HG03108 (cell line): Measurements from ENCODE around the gene PBX1.

Experiments
- ATAC-seq: cut with Tn5 transposase; IDR thresholded peaks from one replicate; pipeline ENCODE4 v1.9.1; 2021; ENCODE audit warnings: moderate library complexity; ENCODE audit not compliant: unreplicated experiment

PBX1 gene

DNA sequence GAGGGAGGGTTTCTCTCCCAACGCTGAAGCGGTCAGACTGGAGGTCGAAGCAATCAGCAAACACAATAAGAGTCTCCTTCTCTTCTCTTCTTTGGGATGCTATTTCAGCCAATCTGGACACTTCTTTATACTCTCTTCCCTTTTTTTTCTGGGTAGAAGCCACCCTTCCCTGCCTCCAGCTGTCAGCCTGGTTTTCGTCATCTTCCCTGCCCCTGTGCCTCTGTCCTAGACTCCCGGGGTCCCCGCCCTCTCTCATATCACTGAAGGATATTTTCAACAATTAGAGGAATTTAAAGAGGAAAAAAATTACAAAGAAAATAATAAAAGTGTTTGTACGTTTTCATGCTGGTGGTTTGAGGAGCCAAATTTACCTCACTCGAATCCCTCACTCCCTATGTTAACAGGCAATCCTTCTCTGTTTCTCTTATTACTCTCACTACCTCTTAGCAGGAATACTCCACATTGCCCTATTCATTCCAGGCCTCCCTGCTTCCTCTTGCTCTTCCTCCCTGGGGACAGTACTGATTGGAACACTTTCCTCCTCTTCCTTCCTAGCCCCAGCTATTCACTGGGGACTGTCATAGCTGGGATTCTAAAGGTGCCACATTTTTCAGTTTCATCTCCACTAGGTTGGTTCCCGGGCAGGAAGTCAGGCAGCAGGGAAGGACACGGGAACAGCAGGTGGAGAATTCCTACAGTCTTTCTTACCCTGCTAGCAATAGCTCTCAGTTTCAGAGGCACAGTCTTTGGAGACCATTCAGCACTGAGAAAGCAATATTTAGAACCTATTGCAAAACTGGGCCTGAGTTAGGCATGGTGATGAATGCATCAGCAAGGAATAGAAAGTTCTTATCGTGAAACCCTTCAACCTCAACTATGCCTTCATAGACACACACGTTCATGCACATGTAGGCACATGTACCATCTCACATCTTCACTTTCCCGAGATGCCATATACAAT is 288.0 kb downstream of the PBX1 start:
- ATAC-seq = no peak

DNA sequence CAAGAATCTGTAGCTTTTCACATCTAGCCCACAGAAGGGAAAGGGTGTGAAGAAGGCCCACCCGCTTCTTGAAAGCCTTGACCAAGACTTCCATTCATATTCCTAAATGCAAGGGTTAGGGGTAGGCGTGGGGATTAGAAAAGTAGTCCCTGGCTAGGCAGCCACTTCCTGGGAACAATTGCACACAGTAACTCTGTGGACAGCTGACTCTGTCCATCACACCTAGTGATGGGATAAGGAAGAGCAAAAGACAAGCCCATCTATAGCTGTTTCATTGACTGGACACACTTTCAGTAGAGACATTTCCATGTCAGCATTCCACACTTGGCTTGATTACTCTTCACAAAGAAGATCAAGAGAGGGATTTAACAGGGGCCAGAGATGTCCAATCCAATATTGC is 294.2 kb downstream of the PBX1 start:
- no peak for ATAC-seq

DNA sequence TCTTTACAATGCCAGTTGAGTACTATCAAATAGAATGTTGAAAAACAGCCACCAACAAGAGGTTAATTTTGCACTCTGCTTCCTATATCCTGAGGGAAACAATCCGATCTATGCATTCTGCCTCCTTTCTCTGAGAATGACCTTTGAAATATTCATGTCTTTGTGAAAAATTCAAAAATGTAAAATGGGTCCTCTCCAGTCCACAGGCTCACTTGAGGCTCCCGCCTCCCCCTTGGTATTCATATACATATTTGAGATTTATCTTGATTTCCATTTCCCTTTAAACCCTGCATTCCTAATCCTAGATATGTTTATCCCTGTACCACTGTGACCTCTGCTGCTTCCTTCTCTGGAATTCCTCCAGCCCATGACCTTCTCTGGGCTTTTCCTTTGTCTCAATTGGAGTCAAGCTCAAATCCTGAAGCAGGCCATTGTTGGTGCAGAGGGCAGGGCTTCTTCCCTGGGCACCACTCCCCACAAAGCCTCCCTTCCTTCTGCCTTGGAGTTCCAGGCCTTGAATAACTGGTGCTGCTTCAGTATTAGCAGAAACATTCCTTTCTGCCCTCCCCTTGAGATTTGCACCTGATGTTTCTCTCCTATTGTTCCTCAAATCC is 296.8 kb downstream of the PBX1 start:
- no peak for ATAC-seq

DNA sequence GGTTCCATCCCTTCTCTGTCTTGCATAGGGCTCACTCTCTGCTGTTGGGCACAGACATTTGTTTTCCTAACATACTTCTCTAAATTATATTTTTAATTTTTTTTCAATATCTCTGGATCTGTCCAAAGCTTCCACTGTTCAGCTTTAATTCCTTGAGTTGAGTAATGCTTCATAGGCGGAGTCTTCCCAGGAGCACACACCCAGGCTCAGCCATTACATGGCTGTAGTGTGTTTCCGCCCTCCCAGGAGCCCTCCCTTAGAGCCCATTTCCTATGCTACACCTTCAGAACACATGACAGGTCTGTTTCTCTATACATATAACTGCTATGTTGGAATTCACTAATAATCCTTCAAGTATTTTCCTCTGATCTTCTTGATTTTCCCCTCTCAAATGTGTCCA is 297.4 kb downstream of the PBX1 start:
- no peak for ATAC-seq

DNA sequence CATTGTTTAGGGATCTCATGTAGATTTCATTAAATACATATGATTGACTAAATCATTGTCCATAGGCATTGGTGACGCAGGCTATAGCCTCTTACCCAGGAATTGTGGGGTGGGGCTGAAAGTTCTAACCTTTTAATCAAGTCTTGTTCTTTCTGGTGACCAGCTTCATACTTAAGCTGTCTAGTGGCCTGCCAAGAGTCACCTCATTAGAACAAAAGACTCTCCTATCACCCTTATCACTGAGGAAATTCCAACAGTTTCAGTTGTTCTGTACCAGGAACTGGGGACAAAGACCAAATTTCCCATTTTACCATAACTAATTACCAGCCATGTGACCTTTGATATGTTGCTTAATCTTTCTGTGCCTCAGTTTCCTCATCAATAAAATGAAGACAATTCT is 298.5 kb downstream of the PBX1 start:
- no peak for ATAC-seq

DNA sequence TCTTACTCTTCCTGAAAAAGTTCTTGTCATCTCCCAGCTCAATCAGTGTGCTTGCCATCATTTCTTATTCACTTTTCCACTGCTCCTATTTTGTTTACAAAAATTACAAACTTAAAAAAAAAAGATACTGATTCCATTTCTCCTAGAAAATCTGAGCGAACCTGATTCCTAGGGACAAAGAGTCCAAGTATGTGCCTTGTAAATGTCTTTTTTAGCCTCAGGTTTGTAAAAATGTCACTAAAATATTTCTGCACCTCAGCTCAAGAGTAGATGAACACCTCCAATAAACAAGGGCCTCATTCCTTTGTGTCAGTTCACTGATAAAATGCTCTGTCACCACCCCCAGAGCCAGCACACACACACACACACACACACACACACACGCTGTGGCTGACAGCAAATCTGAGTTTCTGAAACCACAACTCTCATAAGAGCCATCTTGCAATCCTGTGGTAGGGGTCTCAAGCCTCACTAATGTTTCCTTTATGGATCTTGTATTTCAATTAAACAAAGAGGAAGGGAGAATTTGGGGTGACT is 299.2 kb downstream of the PBX1 start:
- ATAC-seq = no peak

DNA sequence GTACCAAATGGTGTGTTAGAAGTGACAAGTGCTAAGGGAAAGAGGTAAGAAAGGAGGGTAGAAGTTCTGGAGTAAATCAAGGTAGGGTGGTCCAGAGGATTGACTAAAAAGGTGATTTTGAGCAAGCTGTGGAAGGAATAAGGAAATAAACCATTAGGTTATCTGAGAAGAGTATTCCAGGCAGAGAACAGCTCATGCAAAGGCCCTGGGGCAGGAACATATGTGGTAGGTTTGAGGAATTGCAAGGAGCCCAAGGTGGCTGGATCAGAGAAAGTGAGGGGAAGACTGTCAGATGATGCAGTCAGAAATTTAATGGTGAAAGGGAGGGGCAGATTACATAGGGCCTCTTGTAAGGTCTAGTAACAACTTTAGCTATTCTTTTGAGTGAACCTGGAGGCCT is 302.6 kb downstream of the PBX1 start:
- ATAC-seq = no peak

DNA sequence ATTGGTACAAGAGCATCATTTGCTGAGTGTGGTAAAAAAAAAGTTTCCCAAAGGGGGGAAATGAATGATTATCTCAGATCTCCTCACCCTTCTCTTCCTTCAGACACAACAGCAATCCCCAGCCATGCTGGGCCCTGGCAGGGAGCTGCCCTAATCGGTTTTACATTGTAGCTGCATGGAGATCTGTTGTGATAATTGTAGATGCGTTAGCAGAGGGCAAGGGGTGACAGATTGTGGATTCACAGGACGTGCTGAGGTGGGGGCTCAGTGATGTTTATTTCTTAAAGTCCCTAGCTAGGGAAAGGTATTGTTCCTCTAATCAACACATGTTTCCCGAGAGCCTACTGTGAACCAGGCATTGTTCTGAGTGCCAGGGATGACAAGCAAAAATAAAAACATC is 304.1 kb downstream of the PBX1 start:
- no peak for ATAC-seq

DNA sequence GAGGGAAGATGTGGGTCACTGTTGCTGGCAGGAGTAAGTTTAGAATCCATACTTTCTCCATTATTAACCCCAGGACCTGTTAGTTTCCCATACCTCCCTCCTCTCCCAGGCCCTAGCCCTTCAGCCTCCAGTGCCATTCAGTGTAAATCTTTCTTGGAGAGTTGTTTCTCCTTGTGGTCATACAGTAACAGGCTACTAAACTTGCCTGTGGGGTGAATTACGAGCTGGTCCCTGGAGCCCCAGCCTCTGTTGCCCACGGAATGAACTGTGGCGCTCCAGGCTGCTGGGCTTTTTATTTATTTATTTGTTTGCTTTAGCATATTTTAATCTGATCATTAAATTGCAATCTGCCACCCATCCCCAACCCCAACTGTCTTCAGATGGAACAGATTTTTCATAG is 305.2 kb downstream of the PBX1 start:
- ATAC-seq = no peak

DNA sequence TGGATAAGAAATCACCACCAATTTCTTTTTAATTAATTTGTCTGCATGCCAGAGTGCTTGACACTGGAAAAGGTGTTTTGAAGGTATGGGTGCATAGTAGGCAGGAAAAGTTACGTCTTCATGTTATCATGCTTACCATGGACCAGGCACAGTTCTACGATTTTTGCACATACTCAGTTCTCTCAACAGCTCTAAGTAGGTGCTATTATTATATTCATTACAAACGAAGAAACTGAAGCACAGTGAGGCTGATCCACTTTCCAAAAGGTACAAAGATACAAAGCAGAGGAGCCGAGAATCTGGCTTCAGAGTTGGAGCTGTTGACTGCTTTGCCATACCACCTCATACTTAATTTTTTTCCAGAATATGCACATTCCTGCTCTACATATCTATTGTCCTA is 306.4 kb downstream of the PBX1 start:
- ATAC-seq = no peak

DNA sequence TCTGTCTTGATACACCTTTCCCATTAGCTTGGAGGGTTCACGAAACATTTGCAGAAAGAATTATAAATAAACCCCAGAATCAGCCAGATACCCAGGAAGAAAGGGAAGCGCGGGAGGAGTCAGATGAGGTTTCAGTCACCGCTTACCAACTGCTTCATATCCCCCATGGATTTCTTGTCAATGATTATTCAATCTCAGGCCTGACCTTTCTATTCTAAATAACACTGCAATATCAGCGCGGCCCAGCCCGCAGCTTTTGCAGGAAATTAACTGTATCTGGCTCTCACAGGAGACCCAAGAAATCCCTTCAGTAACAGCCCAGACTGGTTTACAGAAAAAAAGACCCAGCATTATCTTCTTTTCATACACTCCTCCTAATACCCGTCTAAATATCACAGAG is 308.6 kb downstream of the PBX1 start:
- ATAC-seq = no peak

DNA sequence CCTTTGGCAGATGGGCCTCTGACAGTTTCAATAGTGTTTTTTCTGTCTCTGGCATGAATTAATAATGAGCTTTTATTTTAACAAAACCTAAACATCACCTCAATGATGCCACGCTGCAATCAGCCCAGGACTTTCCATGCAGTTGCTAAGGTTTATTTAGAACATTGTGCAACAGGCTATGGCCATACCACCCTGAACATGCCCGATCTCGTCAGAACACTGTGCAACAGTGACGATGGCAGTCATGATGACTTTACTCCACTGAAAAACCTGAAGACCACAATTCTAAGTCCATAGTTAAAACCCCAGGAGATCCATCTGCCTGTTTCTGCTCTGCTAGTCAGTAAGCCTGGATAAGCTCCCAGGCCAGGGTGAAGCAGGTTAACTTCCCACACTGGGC is 310.0 kb downstream of the PBX1 start:
- ATAC-seq = no peak

DNA sequence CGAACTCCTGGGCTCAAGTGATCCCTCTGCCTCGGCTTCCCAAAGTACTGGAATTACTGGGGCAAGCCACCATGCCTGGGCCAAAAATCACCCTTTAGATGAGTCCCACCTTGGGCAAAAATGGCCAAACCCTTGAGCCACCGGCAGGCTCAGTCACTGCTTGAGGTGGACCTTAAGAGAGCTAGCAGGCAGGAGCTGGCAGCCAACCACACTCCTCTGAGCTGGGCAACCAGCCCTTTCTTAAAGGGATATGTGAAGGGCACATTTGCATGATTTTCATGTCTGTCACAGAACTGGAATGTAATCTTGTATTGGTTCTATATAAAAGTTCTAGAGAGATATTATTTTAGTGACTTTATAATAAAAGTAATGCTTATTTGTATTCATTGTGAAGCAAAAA is 316.5 kb downstream of the PBX1 start:
- no peak for ATAC-seq

DNA sequence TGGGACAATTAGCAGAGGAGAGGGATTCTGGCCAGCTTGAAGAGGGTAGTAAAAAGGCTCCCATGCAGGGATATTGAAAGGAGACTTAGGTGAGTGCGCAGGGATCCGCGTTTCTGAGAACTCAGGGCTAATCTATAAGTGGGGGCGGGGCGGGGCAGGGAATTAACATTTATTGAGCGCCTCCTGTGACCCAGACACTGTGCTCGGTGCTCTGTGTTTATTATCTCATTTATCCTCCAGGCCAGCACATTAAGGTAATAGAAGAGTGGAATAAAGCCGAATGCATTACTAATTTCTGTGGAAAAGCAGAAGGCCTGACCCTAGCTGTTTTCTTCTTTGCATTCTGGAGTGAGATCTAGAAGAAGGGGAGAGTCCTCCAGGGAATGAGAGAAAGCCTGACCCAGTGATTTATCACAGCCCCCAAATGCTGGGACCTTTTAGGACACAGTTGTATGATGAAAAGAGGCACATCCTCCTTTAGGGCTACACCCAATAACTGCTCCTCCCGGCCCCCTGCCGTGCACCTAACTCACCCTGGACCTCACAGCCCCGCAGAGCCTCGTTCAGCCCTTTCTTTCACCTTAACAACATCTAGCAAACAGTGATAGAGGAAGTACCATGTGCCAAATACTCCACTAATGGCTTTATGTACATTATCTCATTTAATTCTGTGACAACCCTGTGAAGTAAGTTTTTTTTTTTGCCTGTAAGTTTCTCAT is 317.6 kb downstream of the PBX1 start:
- no peak for ATAC-seq

DNA sequence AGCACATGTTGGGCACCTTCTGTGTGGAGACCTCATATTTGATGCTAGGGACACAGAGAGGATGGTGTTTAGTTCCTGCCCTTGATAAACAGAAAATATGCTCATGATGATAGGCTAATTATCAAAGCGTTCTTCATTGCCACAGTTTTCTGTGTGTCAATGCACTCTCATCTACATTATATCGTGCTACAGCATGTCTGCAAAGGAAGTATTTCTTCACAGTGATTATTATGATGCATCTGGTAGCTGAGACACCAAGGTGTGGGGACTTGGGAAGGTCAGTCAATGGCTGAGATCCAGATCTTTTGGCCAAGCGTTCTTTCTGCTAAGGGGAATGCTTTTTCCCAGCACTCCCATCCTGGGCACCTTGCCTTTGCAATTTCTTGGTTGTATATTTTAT is 321.2 kb downstream of the PBX1 start:
- no peak for ATAC-seq

DNA sequence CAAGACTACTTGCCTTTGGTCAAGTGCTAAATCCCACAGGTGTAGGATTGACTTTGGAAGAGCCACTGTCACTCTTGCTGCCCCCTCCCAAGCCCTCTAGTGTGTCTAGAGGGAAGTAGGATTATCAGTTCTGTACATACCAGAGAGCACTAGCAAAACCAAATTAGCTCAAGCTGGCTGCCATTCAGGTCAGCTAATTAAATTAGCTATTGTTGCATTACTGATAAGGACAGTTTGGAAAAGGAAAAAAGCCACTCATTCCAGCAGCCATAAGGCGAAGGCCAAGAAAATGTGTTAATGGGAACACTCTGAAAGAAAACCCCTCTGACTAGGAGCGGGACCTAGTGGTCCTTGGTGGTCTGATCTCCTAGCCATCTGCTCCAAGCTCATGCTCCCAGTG is 321.7 kb downstream of the PBX1 start:
- ATAC-seq = no peak

DNA sequence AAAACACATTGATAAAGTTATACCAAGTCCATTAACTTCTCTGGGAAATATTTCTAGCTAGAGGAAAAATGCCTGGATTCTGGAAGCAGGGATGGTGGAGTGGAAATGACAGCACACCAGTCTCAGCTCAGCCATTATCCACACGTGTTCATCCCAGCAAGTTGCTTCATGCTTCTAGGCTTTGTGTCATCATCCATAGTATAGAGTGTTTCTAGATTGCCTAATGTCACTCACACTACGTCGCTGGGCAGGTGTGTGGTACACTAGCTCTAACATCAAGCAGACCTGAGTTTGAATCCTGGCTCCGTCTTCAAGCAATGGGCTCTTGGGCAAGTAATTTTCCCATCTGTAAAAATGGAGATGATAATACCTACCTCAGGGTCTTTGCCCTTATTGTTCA is 326.3 kb downstream of the PBX1 start:
- ATAC-seq = no peak

DNA sequence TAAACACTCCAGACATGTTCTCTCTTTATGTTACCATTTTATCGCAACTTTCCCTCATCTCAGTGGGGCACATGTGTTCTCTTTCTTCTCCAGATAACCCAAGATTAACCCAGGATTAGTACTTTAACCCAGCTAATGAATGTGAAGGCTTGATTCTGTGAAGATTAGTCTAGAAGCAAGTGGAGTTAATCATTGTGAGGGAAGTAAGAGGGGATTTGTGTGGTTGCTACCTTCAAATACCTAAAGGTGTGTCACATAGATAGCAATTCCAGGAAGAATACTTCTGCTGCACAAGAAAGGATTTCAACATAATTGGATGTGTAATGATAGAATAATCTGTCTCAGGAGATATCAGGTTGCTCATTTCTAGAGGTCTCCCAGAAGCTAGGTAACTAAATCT is 327.1 kb downstream of the PBX1 start:
- ATAC-seq = no peak

DNA sequence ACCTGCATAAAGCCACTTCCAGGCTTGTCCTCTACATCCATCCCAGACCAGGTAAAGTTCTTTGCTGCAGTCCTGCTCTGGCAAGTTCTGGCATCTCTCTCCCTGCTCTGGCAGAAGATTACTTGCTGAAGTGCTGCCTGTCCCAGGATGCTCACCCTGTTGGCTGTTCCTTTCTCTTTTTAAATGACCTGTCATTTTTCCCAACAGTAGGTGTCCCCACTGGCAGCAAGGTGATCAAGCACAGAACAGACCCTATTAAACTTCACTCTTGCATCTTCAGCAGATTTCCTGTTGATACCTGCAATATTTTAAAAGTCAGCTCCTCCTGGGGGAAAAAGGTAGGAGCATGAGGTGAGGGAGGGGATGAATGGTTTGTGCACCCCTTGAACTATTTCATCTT is 332.6 kb downstream of the PBX1 start:
- no peak for ATAC-seq

DNA sequence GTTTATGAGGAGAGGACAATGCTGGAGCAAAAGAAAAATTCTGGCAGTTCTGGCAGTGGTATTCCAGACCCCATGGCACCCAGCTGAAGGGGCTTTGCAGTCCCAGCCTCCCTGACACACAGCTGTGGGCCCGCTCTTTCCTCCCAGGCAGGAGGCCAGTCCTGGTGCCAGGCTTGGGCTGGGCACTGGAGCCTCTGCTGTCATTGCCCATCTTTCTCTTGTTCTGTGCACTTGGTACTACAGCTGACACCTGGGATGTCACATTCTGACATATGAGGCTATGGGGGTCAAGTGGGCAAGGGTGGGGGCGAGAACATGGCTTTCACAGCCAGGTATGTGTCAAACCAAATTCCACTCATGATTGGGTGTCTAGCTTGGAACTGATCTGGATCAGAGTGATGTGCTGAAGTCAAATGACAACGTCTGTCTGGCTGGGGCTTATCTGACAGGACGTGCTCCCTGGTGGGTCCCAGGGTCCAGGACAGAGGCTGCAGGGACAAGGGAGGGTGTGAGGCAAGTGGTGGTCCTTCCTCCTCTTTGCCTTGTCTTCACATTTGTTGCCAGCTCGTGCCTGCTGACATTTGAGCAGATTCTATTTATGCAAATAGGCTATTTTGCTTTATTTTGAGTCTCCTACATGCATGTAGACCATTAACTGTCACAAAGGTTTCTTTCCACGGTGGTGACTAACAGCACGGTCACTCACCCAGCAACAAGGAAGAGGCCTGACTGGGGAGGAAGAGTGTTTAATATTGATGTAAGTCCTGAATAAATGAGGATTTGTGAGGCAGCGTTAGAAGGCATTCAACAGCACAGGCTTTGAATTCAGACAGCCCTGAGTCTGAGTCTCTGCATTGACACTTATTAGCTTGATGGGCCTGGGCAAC is 336.3 kb downstream of the PBX1 start:
- no peak for ATAC-seq

DNA sequence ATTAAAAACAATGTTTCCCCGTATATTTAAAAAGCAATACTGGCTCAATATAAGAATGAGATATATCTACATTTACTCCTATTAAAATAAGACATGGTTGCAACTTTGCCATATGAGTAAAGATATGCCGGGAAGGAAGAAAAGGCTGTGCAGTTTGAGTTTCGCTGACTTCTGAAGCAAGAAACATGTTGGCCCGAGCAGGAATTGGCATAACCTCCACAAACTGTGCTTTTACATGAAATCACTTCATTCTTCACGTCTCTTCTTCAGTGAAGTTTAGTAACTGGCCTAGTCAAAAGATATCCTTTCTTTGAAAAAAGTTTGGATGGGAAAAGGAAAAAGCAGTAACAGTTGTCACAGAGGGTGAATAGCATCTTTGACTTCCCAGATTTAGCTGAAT is 342.0 kb downstream of the PBX1 start:
- no peak for ATAC-seq
